Measurements from ENCODE around the gene PLA2G4B. TPM values are rescaled to one million over a fixed set of nuclear protein-coding genes. Genes with fewer than 3 reads are reported as not detected.
A peak's percentile ranks its signal among the peaks of the same experiment; 100 is the strongest.

Gene PLA2G4B
- polyA plus RNA-seq, 1 donor (not counting 4 experiments of a cell fraction or from before 2014, with no cell fraction given) = 8.6 TPM

DNA sequence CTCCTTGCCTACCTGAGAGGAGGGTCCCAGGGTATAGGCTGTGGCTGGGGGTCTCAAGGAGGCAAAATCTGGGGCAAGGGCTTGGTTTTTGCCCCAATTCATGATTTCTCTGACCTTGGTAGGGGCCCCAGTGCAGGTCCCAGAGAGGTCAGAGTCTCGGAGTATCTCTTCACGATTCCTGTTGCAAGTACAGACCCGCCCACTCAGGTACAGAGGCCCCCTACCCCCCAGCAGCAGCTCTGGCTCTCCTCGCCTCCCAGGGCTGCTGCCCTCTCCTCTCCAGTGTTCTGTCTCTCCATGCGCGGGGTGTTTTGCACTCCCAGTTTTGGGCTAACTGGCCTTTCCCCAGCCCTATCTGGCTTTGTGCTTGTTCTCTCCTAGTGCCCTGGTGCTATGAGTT lies 16.2 kb upstream of the PLA2G4B start:
- no peaks in the 10 kb centered on the region for H3K79me2 ChIP-seq (ENCODE audit: control insufficient read depth, insufficient read depth, low read length)
- no peak for TF ChIP-seq EZH2 (IDR thresholded peaks at IDR 0.05; ENCODE audit: low read length)
- TF ChIP-seq, protein P1, sequence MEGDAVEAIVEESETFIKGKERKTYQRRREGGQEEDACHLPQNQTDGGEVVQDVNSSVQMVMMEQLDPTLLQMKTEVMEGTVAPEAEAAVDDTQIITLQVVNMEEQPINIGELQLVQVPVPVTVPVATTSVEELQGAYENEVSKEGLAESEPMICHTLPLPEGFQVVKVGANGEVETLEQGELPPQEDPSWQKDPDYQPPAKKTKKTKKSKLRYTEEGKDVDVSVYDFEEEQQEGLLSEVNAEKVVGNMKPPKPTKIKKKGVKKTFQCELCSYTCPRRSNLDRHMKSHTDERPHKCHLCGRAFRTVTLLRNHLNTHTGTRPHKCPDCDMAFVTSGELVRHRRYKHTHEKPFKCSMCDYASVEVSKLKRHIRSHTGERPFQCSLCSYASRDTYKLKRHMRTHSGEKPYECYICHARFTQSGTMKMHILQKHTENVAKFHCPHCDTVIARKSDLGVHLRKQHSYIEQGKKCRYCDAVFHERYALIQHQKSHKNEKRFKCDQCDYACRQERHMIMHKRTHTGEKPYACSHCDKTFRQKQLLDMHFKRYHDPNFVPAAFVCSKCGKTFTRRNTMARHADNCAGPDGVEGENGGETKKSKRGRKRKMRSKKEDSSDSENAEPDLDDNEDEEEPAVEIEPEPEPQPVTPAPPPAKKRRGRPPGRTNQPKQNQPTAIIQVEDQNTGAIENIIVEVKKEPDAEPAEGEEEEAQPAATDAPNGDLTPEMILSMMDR (optimal IDR thresholded peaks at IDR 0.05 in 1 of 3, IDR thresholded peaks at IDR 0.05 in 1 of 3, conservative IDR thresholded peaks at IDR 0.05 in 1 of 3; ENCODE audit: extremely low read depth in 1 of 3, insufficient read depth in 2 of 3, low read length in 3 of 3) = no peak
- H3K27me3 ChIP-seq (ENCODE audit: control insufficient read depth, extremely low read depth, insufficient read depth, low read length) = no peaks in the 10 kb centered on the region
- H3K4me2 ChIP-seq (ENCODE audit: control insufficient read depth, extremely low read depth, insufficient read depth, low read depth, low read length) = no peak overlapping the region
- dilution Hi-C loops (cut with MboI; ENCODE audit: extremely low pct_ligation_motif_present, low sequenced_read_pairs) = no loop called here
- no peak overlapping the region for H3K9ac ChIP-seq (ENCODE audit: control insufficient read depth, extremely low read depth, insufficient read depth, low read length)
- H3K36me3 ChIP-seq (ENCODE audit: control insufficient read depth in 2 of 2, extremely low read depth in 1 of 2, insufficient read depth in 2 of 2, low read length in 2 of 2) = peaks cover 59 to 82% of the 10 kb centered on the region in 2 experiments
- no peak overlapping the region for H3K4me3 ChIP-seq (ENCODE audit: control insufficient read depth in 2 of 3, extremely low read depth in 1 of 3, insufficient read depth in 2 of 3, low read depth in 1 of 3, low read length in 3 of 3)
- H3K4me1 ChIP-seq (ENCODE audit: control insufficient read depth, extremely low read depth, insufficient read depth, low read length) = peaks cover 15% of the 10 kb centered on the region
- H2AFZ ChIP-seq (ENCODE audit: control insufficient read depth, low read length) = no peak overlapping the region
- H3K9me1 ChIP-seq (ENCODE audit: control insufficient read depth, extremely low read depth, insufficient read depth, low read length) = no peaks in the 10 kb centered on the region
- H4K20me1 ChIP-seq (ENCODE audit: control insufficient read depth, extremely low read depth, insufficient read depth, low read length) = peaks cover 4% of the 10 kb centered on the region
- DNase-seq (ENCODE audit: low read depth, low spot score) (no peak), FAIRE-seq (no peak)
- no peak overlapping the region for H3K27ac ChIP-seq (ENCODE audit: control insufficient read depth, insufficient read depth, low read length)
- H3K9me3 ChIP-seq (ENCODE audit: control insufficient read depth, low read depth, low read length) = no peaks in the 10 kb centered on the region

DNA sequence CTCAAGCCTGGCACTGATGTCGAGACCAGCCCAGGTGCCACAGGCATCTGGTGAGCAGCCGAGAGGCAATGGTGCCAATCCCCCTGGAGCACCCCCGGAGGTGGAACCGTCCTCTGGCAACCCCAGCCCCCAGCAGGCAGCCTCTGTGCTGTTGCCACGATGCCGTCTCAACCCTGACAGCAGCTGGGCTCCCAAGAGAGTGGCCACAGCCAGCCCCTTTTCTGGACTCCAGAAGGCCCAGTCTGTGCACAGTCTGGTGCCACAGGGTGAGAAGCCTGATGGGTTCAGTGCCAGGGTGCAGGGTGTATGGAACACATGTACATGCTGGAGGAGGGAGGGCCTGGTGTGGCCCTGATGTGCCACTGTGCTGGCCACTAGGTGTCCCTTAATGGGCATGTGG lies 15.7 kb upstream of the PLA2G4B start:
- Histone ChIP-seq H4K20me1 (ENCODE audit: control insufficient read depth, extremely low read depth, insufficient read depth, low read length) (peaks cover 4% of the 10 kb centered on the region), H3K36me3 (ENCODE audit: control insufficient read depth in 2 of 2, extremely low read depth in 1 of 2, insufficient read depth in 2 of 2, low read length in 2 of 2) (peaks cover 56 to 78% of the 10 kb centered on the region in 2 experiments), H3K4me2 (ENCODE audit: control insufficient read depth, extremely low read depth, insufficient read depth, low read depth, low read length) (no peak overlapping the region), H2AFZ (ENCODE audit: control insufficient read depth, low read length) (no peak overlapping the region), H3K79me2 (ENCODE audit: control insufficient read depth, insufficient read depth, low read length) (no peaks in the 10 kb centered on the region), H3K9ac (ENCODE audit: control insufficient read depth, extremely low read depth, insufficient read depth, low read length) (no peak overlapping the region), H3K9me1 (ENCODE audit: control insufficient read depth, extremely low read depth, insufficient read depth, low read length) (no peaks in the 10 kb centered on the region), H3K9me3 (ENCODE audit: control insufficient read depth, low read depth, low read length) (no peaks in the 10 kb centered on the region), H3K4me3 (ENCODE audit: control insufficient read depth in 2 of 3, extremely low read depth in 1 of 3, insufficient read depth in 2 of 3, low read depth in 1 of 3, low read length in 3 of 3) (no peak overlapping the region), H3K27ac (ENCODE audit: control insufficient read depth, insufficient read depth, low read length) (no peak overlapping the region), H3K4me1 (ENCODE audit: control insufficient read depth, extremely low read depth, insufficient read depth, low read length) (peaks cover 17% of the 10 kb centered on the region), H3K27me3 (ENCODE audit: control insufficient read depth, extremely low read depth, insufficient read depth, low read length) (no peaks in the 10 kb centered on the region)
- FAIRE-seq (no peak), DNase-seq (ENCODE audit: low read depth, low spot score) (no peak)
- TF ChIP-seq, protein P1 (optimal IDR thresholded peaks at IDR 0.05 in 1 of 3, IDR thresholded peaks at IDR 0.05 in 1 of 3, conservative IDR thresholded peaks at IDR 0.05 in 1 of 3; ENCODE audit: extremely low read depth in 1 of 3, insufficient read depth in 2 of 3, low read length in 3 of 3) = peak in 1 of 3 experiments; percentile 9
- TF ChIP-seq EZH2 (IDR thresholded peaks at IDR 0.05; ENCODE audit: low read length) = no peak
- dilution Hi-C loops (cut with MboI; ENCODE audit: extremely low pct_ligation_motif_present, low sequenced_read_pairs) = no loop called here

Data from keratinocyte (primary cell).